Stimulated activated naive CD8-positive, alpha-beta T cell treated with anti-CD3 and anti-CD28 coated beads, Interleukin-15, Interleukin-2, amounts not matched to agents 100 U/mL and 50 U/mL, for 24 hours (primary cell): ENCODE data around the gene PCBP3.
"Not testable (repeated sequence)": the region's sequence is repeated elsewhere in the genome, so short reads cannot be mapped to it uniquely, and the experiment has no call there.

Experiments
- ATAC-seq: fragments of 150-1000 bp; cut with Tn5 transposase; one replicate; pipeline ENCODE4 v1.10.0; 2021
- DNase-seq: peaks from one replicate; pipeline ENCODE4 v3.0.0; 2021

The PCBP3 gene

DNA sequence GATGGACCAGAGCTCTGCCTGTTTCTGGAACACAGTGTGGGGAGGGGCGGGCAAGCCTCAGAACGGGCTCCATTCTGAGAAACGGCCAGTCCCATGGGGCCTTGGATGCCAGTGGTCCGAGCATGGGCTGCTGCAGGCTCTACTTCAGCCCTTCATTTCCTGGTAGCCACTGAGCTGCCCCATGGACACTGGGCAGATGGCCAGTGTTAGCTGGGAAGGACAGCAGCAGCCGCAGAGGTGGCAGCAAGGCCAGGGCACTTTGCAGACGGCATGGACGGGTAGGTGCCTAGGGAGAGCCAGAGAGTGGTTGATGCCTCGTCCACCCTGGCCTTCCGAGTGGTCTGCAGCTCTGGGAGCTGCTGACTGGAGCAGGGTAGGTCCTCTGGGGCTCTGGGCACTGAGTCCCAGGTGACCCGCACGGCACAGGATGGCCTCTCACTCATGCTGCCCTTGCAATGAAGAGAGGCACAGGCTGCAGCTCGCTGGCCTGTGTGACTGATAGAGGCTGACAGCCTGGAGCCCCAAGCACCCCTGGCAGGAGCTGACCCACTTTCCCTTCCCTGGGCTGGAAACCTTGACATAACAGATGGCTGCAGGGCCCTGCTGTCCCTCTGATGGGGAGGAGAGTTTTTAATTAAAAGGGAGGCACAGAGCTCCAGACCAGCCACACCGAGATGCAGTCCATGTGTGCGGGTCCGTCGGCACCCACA lies 250.4 kb downstream of the PCBP3 start:
- DNase-seq (no peak), ATAC-seq (no peak)

DNA sequence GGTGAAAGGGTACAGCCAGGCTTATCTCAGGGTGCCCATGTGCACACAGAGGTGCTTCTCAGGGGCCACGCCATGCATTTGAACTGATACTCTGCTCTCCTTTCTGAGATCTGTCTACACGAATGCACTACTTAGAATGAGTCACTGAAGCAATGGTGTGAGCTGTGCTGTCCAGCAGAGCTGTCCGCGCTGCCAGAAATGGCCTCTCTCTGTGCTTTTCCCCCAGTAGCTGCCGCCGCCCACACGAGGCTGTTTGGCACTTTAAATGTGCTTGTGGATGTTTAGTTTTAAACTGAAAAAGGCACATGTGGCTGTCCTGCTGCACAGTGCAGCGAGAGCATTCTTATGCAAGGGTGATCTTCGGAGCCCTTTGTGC lies 250.9 kb downstream of the PCBP3 start:
- DNase-seq: no peak
- no peak for ATAC-seq

DNA sequence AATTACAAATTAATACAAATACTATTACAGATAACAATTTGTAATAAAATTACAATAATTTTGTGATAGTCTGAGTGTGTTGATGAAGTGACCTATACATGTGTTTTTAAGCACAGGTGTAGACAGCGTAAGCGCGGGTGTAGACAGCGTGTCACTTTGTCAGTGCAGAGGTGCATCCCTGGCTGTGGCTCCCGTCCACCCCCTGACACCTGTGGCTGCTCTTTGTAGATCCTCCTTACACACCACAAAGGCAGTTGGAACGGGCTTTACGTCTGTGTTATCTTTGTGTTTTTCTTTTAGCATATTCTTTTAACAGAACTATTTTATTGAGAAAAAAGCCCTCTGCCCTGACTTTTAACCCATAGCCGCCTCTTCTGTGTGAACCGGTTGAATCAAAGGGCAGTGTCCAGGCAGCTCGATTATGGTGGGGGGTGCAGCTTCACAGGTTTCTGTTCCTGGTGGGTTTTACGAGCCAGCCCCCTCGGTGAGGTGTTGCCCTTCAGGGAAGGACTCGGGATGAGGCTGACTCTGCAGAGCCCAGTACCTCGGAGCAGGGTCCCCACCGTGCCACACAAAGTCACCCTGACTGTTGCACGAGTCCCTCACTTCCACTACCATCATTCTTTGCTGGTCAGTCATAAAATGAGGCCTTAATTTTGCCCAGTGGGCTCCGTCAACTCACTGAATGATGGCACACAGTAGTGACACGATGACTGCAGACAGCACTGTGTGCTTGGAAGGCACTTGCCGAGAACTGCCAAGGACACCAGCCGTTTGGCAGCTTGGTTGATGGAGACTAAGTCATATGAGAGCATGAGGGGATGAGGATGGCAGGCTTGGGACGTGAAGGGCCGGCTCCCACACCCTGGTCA lies 251.6 kb downstream of the PCBP3 start:
- ATAC-seq (no peak), DNase-seq (no peak)

DNA sequence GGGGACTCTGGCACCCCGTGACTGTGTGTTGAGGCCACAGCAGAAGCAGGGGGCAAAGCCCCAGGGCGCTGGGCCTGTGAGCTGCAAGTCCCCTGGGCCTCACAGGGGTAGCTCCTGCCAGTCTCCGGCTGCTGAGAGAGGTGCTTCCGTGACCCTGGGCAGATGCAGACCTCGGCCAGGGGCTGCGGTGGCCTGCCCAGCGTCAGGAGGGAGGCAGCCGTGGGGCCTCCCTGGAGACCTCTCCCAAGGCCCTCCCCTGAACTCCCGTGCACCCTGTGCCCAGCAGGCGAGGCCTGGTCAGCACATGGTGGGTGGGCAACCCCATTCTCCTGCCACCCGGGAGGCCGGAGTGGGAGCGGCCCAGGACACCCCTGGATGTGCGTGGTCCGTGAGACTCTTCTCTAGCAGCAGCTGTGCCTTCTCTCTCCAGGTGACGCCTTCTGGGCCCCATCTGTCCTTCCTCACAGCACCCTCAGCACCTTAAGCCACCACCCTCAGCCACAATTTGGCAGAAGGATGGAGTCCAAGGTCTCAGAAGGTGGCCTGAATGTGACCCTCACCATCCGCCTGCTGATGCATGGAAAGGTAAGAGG lies 252.3 kb downstream of the PCBP3 start:
- DNase-seq (no peak), ATAC-seq (no peak)

DNA sequence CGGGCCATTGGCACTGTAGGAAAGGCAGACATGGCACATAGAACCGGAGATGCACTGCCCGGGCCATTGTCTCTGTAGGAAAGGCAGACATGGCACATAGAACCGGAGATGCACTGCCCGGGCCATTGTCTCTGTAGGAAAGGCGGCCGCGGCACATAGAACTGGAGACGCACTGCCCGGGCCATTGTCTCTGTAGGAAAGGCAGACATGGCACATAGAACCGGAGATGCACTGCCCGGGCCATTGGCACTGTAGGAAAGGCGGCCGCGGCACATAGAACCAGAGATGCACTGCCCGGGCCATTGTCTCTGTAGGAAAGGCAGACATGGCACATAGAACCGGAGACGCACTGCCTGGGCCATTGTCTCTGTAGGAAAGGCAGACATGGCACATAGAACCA lies 252.9 kb downstream of the PCBP3 start:
- not testable (repeated sequence) for DNase-seq, ATAC-seq

DNA sequence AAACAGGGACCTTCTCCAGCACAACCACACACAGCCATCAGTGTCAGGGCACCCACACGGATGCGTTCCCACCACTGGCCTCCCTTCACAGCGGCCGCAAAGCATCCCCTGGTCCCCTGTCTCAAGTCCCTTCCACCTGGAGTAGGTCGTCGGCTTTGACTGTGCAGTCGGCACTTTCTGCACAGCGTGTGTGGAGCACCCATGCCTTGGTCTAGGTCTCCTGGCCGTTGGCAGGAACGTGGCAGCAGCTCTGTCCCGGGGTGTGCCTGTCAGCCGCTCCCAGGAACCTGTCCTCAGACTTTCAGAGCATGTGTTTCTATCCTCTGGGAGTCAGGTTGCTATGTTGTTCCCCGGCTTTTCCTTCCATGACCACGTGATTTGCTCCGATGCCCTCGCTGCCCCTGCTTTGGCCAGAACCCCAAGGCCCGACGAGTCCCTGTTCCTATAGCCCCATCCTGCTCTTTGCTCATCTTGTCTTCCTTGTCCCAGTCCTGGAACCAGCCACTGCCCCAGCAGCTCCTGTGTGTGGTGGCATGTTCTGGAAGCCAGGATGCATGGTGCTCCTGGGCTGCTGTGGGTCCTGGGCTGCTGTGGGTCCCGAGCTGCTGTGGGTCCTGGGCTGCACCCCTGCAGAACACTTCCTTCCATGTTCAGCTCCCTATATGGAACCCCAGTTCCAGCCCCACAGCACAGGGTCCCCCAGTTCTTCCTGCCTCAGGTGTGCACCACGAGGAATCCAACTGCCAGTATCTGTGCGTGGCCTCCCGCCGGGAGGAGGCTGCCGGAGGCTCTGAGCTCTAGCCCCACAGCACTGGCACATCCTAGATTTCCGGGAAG lies 253.9 kb downstream of the PCBP3 start:
- DNase-seq (no peak), ATAC-seq (no peak)

DNA sequence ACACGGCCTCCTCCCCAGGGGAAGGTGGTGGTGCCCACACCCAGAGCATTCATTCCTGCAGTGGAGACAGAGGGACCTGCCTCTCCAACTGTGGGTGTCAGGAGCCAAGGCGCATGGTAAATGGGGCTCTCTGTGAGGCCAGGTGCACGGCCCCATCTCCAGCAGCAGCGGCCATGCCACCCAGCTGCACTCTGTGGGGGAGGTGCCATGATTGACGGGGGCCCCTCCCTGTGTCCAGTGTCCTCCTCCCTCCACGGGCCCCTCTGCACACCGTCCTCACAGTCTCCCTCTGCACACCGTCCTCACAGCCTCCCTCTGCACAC lies 254.5 kb downstream of the PCBP3 start:
- ATAC-seq: no peak
- no peak for DNase-seq

DNA sequence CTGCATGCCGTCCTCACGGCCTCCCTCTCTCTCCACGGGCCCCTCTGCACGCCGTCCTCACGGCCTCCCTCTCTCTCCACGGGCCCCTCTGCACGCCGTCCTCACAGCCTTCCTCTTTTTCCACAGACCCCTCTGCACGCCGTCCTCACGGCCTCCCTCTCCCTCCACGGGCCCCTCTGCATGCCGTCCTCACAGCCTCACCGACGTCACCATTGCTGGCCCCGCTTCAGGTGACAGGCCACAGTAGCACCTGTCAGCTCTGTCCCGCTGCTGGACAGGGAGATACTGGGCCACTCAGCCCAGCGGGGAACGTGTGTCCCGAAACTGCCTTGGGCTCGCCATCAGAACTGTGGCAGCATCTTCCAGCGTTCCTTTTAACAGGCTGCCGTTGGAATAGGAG lies 255.3 kb downstream of the PCBP3 start:
- no peak for ATAC-seq
- DNase-seq: no peak

DNA sequence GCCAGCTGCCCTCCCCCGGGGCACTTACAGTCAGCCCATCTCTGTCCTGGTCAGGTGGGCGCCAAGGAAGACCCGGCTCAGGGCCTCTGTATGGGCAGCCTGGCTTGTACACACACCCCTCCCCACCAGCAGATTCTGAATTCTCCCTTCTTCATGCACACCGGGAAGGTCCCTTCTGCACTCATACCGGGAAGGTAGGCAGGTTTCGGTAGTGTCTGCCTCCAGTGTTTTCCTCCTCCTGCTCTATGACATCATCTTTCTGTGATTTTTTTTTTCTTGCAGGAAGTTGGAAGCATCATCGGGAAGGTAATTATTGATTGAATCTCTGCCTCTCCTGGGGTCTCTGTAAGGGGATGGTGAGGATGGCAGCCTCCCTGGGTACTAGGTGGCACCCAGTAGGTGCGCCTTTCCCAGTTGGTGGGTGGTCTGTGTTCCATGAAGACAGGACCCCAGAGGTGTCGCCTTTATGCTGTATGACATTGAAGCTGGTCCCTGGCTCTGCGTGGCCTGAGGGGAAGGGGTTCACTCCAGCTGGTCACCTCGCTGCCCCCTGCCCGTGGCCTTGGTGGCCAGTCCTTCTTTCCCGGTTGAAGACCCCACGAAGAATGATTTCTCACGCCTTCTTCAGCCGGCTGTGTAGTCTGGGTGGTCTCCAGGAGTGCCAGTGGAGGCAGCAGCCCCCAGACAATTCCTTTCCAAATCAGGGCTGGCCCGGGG lies 255.9 kb downstream of the PCBP3 start:
- ATAC-seq (no peak), DNase-seq (no peak)

DNA sequence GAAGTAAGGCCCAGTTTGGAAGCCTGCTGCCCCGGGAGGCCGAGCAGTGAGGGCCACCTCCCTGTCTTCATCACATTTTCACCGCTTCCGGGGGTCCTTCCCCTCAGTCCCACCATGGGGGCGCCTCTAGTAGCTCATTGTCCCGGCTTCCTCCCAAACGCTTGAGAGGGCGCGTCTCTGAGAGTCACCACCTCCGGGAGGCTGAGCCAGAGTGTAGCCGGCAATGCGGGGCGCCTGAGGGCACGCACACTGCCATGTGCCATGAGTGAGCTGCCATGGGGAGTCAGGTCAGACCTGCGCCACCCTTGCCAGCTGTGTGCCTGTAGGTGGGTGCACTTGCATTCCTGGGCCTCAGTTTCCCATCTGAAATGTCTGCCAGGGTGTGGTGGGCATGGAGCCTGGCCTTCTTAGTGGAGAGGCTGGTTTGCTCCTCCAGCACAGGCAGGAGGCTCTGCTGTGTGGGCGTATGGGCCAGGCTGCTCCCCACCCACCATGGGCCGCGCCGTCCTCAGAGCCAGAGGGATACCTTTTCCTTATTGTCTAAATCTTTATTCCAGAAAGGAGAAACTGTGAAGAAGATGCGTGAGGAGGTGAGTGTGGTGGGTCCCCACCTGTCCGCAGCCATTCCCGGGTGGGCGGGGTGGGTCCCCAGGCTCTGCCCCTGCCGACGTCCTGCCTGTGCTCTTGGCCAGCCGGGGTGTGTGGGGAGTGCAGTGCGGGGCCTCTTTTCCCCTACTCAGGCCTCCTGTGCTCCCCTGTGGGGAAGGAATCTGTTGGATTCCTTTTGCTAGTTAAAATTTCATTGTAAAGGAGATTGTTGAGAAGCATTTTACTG lies 256.7 kb downstream of the PCBP3 start:
- no peak for DNase-seq
- no peak for ATAC-seq

DNA sequence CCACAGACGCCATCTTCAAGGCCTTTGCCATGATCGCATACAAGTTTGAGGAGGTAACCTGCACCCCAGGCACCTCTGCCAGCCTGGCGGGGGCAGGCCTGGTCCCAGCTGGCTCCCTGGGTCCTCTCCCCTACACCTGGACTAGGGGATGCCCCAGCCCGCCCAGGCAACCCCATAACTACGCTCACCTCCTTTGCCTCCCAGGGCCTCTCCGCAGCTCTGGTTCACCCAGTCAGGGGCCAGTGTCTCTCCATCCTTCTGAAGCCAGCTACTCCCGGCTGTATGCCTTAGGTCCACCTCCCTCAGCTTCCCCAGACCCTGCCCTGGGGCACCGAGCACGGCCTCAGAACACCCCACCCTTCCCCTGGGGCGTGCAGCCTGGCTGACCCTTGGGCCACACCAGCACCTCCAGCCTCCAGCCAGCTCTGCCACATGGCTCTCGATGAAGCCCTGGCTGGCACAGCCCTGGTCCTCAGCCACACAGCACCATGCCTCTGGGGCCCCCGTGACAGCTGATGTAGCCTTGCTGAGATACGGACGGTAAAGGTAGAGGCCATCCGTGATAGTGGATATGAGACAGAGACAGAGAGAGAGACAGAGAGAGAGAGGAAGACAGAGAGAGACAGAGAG lies 257.7 kb downstream of the PCBP3 start:
- DNase-seq (no peak), ATAC-seq (no peak)

DNA sequence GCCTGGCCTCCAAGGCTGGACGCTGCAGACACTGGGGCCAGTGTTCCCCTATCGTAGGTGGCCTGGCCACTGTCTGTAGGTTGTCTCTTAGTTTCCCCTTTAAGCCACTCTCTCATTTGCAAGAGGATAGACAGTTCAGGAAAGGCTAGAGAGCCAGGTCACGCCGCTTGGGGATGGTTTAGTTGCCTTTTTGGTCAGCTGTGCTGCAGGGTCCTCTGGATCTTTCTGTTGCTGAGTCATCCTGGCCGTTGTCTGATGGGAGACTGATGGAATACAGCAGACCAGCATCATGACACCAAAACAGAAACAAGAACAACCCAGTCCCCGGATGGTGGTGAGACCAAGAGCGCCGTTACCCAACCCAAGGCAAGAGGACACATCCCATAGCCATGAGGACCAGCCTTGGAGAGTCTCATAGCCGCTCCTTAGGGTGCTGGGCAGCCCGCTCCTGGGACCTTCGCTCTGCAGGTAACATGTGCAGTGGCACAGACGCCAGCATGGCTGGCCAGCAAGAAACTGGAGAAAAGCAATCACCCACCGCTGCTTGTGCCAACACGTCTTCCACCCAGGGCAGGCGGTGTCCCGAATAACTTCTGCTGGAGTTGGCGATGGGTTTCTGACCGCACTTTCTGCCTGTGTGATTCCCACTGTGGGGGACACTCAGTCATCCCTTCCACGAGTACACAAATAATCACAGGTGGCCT lies 258.9 kb downstream of the PCBP3 start:
- DNase-seq (no peak), ATAC-seq (no peak)

DNA sequence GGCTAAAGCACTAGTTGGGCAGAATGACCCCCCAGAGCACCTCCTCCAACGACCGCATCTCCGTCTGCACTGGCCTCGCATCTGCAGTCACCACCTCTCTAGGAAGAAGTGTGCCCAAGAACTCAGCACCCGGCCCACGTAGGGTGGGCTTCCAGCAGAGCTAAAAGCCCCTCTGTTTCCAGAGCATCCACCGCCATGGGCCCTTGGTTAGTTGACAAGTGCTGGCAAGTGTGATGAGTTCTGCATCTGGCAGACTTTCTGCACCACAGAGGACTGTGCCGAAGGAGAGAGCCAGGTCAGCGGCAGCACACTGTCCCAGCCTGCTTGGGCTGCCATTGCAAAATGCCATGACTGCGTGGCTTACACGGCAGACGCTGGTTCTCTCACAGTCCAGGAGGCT lies 261.7 kb downstream of the PCBP3 start:
- ATAC-seq (no peak), DNase-seq (no peak)

DNA sequence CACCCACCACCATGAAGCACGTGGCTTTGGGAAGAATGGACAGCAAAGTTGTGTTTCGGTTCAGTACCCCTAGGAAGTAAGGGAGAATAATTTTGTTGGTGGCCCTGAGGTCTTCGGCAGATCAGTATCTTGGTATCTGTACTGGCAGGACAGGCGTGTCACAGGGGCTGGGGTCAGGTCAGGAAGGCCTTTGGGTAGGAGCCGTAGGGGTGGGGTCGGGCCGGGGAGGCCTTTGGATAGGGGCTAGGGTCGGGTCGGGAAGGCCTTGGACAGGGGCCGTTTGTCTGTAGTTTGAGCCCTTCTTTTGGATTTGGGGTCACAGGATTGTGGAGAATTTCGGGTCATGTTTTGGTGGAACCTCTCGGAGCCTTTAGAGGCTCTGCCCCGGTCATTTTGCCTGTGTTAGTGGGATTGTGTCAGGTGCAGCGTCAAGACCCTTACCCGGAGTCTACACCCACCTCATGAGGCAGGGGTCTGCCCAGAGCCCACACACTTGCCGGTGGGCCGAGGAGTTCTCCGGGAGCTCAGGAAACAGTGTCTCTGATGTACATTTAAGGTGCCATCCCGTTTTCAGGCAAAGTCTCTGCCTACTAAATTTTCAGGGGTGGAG lies 262.8 kb downstream of the PCBP3 start:
- no peak for ATAC-seq

DNA sequence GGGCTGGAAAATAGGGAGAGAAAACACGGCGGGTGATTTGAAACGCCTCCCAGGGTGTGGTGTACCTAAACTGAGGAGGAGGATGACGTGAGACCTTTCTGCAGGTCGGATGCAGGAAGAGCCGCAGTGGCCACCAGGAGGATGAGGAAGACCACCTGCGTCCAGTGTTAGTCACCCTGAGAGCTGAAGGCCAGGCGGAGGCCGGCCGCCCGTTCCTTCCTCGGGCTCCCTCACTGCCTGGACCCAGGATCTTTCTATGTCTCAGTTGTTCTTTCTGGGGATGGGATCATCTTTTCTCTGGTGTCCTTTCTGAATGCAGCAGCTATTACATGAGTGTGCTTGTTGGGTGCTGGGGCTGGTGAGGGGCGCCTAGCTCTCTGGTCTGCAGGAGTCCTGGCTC lies 263.3 kb downstream of the PCBP3 start:
- no peak for DNase-seq
- ATAC-seq: no peak

More for the DNA sequence above, 262.8 kb downstream of the PCBP3 start:
- no peak for DNase-seq

DNA sequence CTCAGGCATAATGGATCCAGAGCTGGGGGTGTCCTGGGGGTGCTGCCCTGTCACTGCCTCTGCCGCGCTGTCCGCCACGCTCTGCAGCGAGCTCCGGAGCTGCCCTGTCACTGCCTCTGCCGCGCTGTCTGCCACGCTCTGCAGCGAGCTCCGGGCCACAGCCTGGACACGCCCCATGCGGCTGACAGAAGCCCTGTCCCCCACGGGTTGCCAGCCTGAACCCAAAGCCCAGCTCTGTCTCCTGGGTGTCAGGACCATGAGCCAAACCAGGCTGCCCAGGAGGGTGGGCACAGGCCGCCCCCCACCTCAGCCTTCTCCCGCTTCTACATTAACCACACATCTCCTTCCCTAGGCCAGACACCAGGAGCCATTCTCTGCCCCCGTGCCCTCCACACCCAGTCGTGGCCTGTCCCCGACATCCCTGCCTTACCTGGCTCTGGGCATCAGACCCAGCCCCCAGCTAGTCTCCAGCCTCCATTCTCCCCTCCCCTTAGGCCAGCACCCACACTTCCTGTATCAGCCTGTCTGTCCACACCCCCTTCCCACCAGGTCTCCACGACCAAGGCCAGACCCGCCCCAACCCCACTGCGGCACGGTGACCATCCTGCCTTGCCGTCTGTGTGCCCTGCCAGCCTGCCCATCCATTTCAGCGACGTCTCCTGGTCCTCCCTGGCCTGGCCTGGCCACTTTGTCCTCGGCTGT lies 265.2 kb downstream of the PCBP3 start:
- no peak for ATAC-seq
- no peak for DNase-seq

DNA sequence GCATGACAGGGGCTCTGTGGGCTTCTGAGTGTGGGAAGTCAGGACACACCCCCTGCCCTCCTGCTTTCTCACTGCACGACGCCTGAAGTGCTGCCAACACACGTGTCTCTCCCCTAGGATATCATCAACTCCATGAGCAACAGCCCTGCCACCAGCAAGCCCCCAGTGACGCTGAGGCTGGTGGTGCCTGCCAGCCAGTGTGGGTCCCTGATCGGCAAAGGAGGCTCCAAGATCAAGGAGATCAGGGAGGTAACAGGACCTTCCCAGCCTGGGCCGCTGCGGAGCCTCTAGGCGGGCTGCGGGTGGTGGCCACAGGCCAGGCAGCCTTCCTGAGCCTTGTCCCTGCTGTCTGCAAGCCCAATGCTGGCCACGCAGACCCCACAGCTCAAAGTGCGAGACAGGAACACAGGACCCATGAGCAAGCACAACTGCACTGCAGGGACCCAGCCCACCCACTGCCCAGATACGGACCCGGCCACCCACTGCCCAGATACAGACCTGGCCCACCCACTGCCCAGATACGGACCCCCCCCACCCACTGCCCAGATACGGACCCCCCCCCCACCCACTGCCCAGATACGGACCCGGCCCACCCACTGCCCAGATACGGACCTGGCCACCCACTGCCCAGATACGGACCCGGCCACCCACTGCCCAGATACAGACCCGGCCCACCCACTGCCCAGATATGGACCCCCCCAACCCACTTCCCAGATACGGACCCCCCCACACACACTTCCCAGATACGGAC lies 265.9 kb downstream of the PCBP3 start:
- DNase-seq: no peak
- ATAC-seq: no peak

DNA sequence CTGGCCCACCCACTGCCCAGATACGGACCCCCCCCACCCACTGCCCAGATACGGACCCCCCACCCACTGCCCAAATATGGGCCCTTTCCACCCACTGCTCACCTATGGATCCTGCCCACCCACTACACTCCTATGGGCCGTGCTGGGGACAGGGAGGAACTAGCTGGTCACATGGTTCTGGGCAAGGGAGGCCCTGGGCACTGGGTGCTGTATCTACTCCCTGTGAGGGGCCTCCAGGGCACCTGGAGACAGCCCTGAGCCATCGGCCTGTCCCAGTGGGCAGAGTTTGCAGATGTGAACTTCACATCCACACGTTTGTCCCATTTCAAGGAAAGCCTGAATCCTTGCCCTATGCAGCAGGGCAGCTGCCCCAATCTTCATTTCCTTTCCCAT lies 266.6 kb downstream of the PCBP3 start:
- DNase-seq: no peak
- ATAC-seq: no peak
